GM19467 (cell line): Measurements from ENCODE around the gene NTN1.
"Not testable (repeated sequence)": the region's sequence is repeated elsewhere in the genome, so short reads cannot be mapped to it uniquely, and the experiment has no call there.

Experiments used
- ATAC-seq: cut with Tn5 transposase; IDR thresholded peaks from one replicate; pipeline ENCODE4 v1.9.1; 2021; ENCODE audit warnings: mild to moderate bottlenecking, moderate library complexity; ENCODE audit not compliant: unreplicated experiment

NTN1 gene

GRCh38 chr17:9241371-9241712 is 220.0 kb downstream of the NTN1 start:
- no peak for ATAC-seq

- no peak for ATAC-seq
Observed at GRCh38 chr17:9241774-9242496, 220.6 kb downstream of the NTN1 start.

GRCh38 chr17:9242497-9242881 is 221.2 kb downstream of the NTN1 start:
- no peak for ATAC-seq

GRCh38 chr17:9242983-9243382 is 221.7 kb downstream of the NTN1 start:
- ATAC-seq, result no peak

GRCh38 chr17:9244066-9245052 is 223.0 kb downstream of the NTN1 start:
- no peak for ATAC-seq

GRCh38 chr17:9247401-9247938 is 226.2 kb downstream of the NTN1 start:
- no peak for ATAC-seq

GRCh38 chr17:9249245-9249953 is 228.1 kb downstream of the NTN1 start:
- ATAC-seq, result no peak

- no peak for ATAC-seq
Observed at GRCh38 chr17:9251273-9251672, 230.0 kb downstream of the NTN1 start.

- ATAC-seq, result no peak
Observed at GRCh38 chr17:9253308-9253707, 232.0 kb downstream of the NTN1 start.

- ATAC-seq, result no peak
Observed at GRCh38 chr17:9254841-9255240, 233.5 kb downstream of the NTN1 start.

GRCh38 chr17:9255833-9256232 is 234.5 kb downstream of the NTN1 start:
- ATAC-seq, result no peak

- no peak for ATAC-seq
Observed at GRCh38 chr17:9256361-9256750, 235.0 kb downstream of the NTN1 start.

- no peak for ATAC-seq
Observed at GRCh38 chr17:9256751-9257629, 235.7 kb downstream of the NTN1 start.

GRCh38 chr17:9257630-9257965 is 236.3 kb downstream of the NTN1 start:
- ATAC-seq, result not testable (repeated sequence)

GRCh38 chr17:9258115-9259015 is 237.1 kb downstream of the NTN1 start:
- no peak for ATAC-seq

GRCh38 chr17:9259419-9259818 is 238.1 kb downstream of the NTN1 start:
- ATAC-seq, result no peak

- no peak for ATAC-seq
Observed at GRCh38 chr17:9261081-9262012, 240.0 kb downstream of the NTN1 start.

GRCh38 chr17:9266031-9266680 is 244.8 kb downstream of the NTN1 start:
- ATAC-seq, result no peak
